Gastrocnemius medialis (tissue), 4 donors: ENCODE results near the gene CEP97.

Experiments
- POLR2A ChIP-seq, 2 donors: fragments of 450-650 bp; IDR thresholded peaks; one replicate each; pipeline ENCODE4 v1.6.1; 2017; ENCODE audit warnings: antibody characterized with exemption in 2 of 2, mild to moderate bottlenecking in 2 of 2, moderate library complexity in 2 of 2
- TF ChIP-seq, protein P1 (sequence below), 5 experiments: fragments of 450-650 bp in 3 of 5; fragments of 200-600 bp in 2 of 5; sonication (generic) in 2 of 5; IDR thresholded peaks in 4 of 5; conservative IDR thresholded peaks in 1 of 5; 1 replicate in 4 of 5; 2 replicates in 1 of 5; pipeline ENCODE4 v1.5.1; 2016 to 2019; ENCODE audit warnings: antibody characterized with exemption in 5 of 5, mild to moderate bottlenecking in 3 of 5, moderate library complexity in 3 of 5

DNA sequence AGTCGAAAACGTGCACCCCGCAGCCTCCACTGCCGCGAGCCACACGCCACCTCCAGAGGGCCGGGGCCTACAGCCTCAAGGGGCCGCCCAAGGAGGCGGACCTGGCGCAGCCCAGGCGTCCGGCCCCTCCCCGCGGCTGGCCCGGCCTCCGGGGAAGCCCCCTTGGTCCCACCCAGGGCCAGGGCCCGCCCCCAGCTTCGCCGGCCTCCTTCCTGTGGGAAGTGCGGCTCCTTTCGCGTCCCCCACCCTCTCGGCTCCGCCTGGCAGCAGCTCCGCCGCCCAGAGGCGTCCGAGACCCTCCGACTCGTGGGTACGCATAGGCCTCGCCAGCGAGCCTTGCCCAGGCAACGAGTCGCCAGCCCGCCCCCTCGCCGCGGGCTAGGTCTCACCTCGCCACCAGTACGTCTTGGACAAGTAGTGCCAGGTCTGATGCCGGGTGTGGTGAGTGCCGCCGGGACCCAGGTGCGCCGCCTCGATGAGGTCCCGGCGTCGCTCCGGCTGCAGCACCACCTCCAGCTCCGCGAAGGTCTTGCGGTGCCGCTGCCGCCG is 48.1 kb upstream of the CEP97 start:
- TF ChIP-seq, protein P1, sequence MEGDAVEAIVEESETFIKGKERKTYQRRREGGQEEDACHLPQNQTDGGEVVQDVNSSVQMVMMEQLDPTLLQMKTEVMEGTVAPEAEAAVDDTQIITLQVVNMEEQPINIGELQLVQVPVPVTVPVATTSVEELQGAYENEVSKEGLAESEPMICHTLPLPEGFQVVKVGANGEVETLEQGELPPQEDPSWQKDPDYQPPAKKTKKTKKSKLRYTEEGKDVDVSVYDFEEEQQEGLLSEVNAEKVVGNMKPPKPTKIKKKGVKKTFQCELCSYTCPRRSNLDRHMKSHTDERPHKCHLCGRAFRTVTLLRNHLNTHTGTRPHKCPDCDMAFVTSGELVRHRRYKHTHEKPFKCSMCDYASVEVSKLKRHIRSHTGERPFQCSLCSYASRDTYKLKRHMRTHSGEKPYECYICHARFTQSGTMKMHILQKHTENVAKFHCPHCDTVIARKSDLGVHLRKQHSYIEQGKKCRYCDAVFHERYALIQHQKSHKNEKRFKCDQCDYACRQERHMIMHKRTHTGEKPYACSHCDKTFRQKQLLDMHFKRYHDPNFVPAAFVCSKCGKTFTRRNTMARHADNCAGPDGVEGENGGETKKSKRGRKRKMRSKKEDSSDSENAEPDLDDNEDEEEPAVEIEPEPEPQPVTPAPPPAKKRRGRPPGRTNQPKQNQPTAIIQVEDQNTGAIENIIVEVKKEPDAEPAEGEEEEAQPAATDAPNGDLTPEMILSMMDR (IDR thresholded peaks at IDR 0.05 in 4 of 5, conservative IDR thresholded peaks at IDR 0.05 in 1 of 5) = peak in 3 of 5 experiments; percentile 24 to 25 (median 24)
- peak; percentile 57 to 75 for TF ChIP-seq POLR2A (IDR thresholded peaks at IDR 0.05)
